CD4-positive, alpha-beta T cell treated with Interleukin-10 for 1 hour (primary cell): ENCODE measurements around the gene SNX25.
"Not testable (repeated sequence)": the region's sequence is repeated elsewhere in the genome, so short reads cannot be mapped to it uniquely, and the experiment has no call there.

ENCODE experiments used
- DNase-seq: peaks from one replicate; pipeline ENCODE4 v3.0.0-alpha.2; 2020

Gene SNX25

GRCh38 chr4:185209031-185209851 is at the start of gene SNX25:
SNX25 (plus strand) TSS chr4:185209598; CDS start chr4:185209827, 229 bp downstream.
- DNase-seq: peak; percentile 88

GRCh38 chr4:185165605-185166063 is 43.8 kb upstream of the SNX25 start:
- DNase-seq: peak; percentile 61

DNA sequence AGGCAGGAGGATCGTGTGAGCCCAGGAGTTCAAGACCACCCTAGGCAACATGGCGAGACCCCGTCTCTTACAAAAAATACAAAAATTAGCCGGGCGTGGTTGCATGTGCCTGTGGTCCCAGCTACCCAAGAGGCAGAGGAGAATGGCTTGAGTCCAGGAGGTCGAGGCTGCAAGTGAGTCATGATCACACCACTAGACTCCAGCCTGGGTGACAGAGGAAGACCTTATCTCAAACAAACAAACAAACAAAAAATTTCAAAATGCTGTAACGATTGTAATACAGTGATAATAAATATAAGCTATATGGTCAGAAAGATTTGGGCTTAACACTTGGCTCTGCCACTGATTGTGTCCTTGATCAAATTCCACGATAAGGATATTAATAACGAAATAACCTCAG is 42.2 kb upstream of the SNX25 start:
- DNase-seq: no peak

DNA sequence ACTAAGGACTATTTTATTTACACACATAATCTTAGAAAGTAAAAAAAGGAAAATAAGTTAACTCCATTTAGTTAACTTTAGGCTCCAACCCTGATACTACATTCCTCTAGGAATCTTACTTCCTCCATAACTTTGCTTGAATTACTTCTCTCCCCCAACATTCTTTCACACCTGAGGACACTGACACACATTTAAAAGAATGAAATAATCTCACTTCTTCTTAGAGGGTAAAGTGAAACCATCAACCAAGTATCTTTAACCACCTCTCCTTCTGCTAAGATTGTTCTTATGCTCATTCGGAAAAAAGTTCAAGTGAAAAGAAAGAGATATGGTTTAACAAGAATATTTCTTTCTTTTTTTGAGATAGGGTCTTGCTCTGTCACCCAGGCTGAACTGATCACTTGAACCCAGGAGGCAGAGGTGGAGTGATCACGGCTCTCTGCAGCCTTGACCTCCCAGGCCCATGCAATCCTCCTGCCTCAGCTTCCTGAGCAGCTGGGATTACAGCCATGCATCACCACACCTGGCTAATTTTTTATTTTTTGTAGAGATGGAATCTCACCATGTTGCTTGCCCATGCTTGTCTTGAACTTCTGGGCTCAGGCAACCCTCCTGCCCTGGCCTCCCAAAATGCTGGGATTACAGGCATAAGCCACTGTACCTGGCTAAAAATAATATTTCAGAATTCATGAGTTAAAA is 37.9 kb upstream of the SNX25 start:
- no peak for DNase-seq

DNA sequence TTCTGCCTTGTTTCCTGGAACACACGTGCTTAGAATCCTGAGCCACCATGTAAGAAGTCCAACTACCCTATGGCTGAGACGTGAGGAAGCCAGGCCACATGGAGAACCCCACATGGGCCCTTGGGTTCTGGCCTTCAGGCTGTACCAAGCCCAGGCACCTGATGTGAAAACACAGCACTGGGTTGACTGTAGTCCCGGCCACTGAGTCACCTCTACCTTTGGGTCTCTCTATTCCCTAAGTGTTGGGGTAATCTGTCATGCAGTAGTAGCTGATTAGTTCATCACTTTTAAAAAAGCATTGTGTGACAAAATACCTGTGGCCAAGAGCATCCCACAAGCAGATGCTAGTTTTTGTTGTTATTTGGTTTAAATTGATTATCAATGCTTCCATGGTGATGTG is 29.9 kb upstream of the SNX25 start:
- no peak for DNase-seq

- no peak for DNase-seq
Observed at GRCh38 chr4:185182239-185182638, 27.2 kb upstream of the SNX25 start.

- peak; percentile 84 for DNase-seq
Observed at GRCh38 chr4:185183622-185184281, 25.6 kb upstream of the SNX25 start.

- no peak for DNase-seq
Observed at GRCh38 chr4:185186769-185187168, 22.6 kb upstream of the SNX25 start.

DNA sequence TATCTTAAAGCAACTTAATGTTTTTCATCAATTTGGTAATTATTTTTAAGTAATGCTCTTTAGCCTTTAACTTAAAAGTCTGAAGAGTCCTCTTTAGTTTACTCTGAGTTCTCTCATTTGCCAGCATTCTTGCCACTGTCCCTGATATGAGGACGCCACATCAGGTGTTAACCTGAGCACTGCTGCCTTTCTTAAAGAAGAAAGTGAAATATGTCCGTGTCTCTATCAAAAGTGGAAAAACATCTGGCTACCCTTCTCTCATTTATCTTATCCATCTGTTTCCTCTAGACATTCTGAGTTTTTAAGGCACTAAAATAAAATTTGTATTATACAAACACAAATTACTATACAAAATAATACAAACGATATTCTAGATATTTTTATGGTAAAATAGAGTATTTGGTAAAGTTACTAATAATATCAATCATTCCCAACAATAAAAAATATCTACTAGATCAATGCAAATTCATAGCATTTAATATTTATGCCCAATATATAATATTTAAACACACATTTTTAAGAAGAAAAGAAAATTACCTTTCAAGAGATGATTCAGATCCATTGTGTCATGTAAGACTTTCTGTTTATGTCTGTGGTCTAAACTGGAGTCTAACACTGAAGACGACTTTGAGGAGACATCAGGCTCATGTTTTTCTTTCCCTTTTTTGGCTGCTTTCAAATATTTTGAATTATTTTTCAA is 19.6 kb upstream of the SNX25 start:
- no peak for DNase-seq

DNA sequence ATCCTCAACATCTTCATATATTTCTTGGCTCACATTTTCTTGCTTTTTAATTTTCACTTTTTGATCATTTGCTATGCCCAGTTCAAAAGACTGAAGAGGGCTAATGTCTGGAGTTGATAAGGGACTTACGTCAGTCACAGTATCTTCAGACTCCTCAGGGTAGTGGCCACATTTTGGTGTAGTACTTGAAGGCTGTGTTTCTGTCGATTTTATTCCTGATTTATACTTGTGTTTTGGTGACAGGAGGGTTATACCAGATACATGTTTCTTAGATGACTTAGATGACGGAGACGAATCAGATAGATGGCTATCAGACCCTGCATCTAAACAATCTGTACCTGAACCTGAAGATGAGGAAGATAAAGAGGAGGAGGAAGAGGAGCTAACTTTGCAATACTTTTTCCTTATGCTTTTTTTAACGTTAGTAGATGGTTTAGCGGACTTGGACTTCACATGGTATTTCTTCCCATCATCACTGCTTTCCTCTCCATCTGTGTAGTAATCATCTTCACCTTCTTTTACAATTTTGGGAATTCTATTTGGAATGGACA is 19.0 kb upstream of the SNX25 start:
- no peak for DNase-seq

GRCh38 chr4:185192059-185192458 is 17.3 kb upstream of the SNX25 start:
- DNase-seq: no peak

DNA sequence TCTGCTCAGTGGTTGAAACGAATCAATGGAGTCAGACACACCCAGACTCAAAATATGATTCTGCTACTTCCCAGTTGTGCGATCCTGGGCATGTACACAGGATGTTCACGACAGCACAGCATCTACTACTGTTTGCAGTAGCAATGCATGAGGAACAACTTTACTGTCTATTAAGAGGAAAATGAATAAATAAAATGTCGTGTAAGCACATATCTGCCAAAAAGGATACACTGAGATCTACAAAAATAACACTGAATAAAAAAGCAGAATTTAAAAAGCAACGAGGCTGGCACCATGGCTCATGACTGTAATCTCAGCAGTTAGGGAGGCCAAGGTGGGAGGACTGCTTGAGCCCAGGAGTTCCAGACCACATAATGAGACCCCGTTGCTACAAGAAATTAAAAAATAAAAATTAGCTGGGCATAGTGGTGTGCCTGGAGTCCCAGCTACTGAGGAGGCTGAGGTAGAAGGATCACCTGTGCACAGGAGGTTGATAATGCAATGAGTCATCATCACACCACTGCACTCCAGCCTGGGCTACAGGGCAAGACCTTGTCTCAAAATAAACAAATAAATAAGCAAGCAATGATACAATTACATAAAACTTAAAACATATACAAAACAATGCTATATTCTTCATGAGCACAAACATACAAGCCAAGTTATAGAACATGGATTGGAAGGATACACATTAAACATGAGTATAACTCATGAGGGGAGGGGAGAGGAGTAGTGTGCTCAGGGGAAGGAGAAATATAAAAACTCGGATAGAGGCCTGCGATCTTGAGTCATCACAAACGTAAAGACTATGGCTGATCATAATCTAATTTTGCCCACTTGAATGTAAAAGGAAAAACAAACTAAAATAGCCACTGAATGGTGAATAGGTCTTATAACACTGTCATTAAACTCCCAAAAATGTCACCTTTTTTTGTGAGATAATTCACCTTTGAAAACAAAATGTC is 14.2 kb upstream of the SNX25 start:
- DNase-seq: no peak

DNA sequence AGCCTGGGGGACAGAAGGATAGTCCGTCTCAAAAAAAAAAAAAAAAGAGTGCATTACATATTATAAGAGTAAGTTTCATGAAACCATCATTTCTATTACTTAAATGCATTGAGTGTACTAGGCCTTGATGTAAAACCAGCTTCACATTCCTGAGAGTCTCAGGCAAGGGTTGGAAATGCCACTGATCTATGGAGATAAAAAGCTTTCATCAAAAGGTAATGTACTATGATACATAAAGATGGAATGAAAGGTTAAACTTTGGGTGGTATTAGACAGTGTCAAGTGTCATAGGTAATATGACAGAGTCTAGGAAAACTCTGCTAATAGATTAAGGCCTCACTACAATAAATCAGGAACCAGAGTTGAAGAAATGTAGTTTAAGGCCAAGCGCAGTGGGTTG is 13.0 kb upstream of the SNX25 start:
- DNase-seq: no peak

DNA sequence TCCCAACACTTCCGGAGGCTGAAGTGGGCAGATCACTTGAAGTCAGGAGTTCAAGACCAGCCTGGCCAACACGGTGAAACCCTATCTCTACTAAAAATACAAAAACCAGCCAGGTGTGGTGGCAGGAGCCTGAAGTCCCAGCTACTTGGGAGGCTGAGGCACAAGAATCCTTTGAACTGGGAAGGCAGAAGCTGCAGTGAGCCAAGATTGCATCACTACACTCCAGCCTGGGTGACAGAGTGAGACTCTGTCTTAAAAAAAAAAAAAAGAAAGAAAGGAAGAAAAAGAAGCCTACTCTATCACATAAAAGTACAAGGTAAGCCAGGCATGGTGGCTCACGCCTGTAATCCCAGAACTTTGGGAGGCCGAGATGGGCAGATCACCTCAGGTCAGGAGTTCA is 11.2 kb upstream of the SNX25 start:
- DNase-seq: not testable (repeated sequence)

DNA sequence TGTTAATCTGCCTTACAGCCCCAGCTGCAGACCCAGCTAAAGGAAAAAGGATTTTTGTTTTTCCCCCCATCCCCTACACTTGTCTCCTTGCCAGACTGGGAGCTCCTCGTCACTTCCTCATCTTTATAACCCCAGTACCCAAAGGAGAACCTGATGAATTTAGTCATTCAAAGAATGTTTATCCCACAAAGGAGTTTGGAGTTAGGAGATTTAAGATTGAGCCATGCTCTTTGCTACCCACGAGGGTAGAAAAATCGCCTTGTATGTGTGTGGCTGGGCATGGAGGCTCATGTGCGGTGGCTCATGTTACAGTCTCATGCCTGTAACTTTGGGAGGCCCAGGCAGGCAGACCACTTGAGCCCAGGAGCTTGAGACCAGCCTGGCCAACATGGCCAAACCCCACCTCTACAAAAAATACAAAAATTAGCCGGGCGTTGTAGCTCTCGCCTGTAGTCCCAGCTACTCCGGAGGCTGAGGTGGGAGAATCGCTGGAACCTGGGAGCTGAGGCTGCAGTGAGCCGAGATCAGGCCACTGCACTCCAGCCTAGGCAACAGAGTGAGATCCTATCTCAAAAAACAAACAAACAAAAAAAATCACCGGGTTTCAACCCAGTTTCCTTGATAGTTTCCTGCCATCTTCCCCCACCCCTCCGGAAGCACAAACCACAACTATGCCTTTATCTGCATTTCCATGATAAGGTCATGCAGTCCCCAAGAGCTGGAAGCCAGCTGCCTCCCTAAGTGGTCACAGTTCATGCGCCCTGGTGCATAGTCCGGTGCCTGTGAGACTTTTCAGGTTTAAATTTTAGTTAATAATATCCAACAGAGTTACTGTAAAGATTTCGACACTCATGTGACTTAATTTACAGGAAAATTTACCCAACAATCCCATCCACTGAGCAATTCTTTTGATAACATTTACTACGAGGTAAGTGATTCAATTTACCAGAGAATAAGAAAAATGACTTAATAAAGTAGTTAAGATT is 7.1 kb upstream of the SNX25 start:
- peak; percentile 76 for DNase-seq

DNA sequence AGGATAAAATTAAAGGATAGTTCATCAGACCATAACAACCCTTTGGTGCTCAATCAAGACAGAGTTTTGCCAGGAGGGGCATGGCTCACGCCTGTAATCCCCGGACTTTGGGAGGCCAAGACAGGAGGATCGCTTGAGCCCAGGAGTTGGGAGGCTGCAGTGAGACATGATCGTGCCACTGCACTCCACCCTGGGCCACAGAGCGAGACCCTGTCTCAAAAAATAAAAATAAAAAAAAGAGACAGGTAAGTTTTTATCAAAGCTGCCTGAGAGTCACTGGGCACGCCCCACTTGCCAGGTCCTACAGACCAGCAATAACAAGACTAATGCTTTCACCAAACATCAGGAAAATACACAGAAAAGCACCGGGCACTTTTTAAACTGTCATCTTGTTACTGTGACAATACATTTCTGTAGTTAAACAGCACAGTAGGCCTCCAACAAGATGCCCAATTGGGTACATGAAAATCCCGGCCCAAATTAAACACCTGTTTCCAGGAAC is 6.4 kb upstream of the SNX25 start:
- no peak for DNase-seq

- DNase-seq: peak; percentile 89
Observed at GRCh38 chr4:185203486-185204237, 5.7 kb upstream of the SNX25 start, which contains the start of gene CFAP97. CFAP97 (minus strand) TSS chr4:185204000; CDS start chr4:185191196, 12,804 bp downstream.

- DNase-seq: peak; percentile 9
Observed at GRCh38 chr4:185204238-185204910, 5.0 kb upstream of the SNX25 start.
